GM12878 (cell line): ENCODE results near the gene TSHZ1. TPM values are rescaled to one million over a fixed set of nuclear protein-coding genes. Genes with fewer than 3 reads are reported as not detected.

Experiments
- ATAC-seq: fragments of 200-7000 bp; cut with Tn5 transposase; 3 replicates; pipeline ENCODE4 v1.9.1; 2020; ENCODE audit warnings: mild to moderate bottlenecking, moderate library complexity
- BruUV-seq: library from RNA; stranded (reverse); fragments of 400-500 nt; replicated peaks from 2 replicates; lab custom pipeline; 2021; lab: Mats Ljungman, UMichigan
- CTCF ChIA-PET: fragments of 300-600 bp; sonication (Branson Sonifier 250); formaldehyde crosslinking; extraction: SDS; loops from one replicate; lab custom pipeline; 2021; ENCODE audit warnings: inconsistent platforms; lab: Yijun Ruan, JAX
- POLR2A ChIA-PET: fragments of 350-600 bp; formaldehyde crosslinking; extraction: SDS; loops from one replicate; lab custom pipeline; 2021; ENCODE audit warnings: inconsistent platforms; lab: Charles Lee
- RAD21 ChIA-PET: fragments of 300-600 bp; sonication (Branson Sonifier 250); formaldehyde crosslinking; loops from one replicate; lab custom pipeline; 2023; ENCODE audit warnings: antibody characterized with exemption; ENCODE audit not compliant: unreplicated experiment; lab: Charles Lee
- SMC1A ChIA-PET: fragments of 300-600 bp; sonication (Branson Sonifier 250); formaldehyde crosslinking; loops from one replicate; lab custom pipeline; 2023; ENCODE audit not compliant: unreplicated experiment, uncharacterized antibody; lab: Charles Lee
- DNase-seq: peaks from one replicate; pipeline ENCODE4 v3.0.0-alpha.2; 2011; ENCODE audit warnings: low read depth, low spot score
- FAIRE-seq: peaks from 3 replicates; lab custom pipeline; 2011; peaks lifted over from hg19 to GRCh38; lab: Jason Lieb, UNC
- H2AFZ ChIP-seq: 2 replicates; pipeline ENCODE4 v1.6.0; 2011; ENCODE audit warnings: low read depth, low read length, control low read depth; ENCODE audit not compliant: control insufficient read depth
- H3K27ac ChIP-seq: 2 replicates; pipeline ENCODE4 v1.5.1; 2011; ENCODE audit warnings: control low read depth; ENCODE audit not compliant: control insufficient read depth, insufficient read depth
- H3K27me3 ChIP-seq, 2 experiments: replicated peaks in 1 of 2; 2 replicates each; pipeline versions ENCODE4 v1.6.0 to v1.6.1; 2011; ENCODE audit warnings: low read length in 1 of 2; ENCODE audit not compliant: control insufficient read depth in 2 of 2, insufficient read depth in 2 of 2
- H3K36me3 ChIP-seq, 2 experiments: 2 replicates each; pipeline ENCODE4 v1.5.1; 2011; ENCODE audit warnings: low read length in 1 of 2; ENCODE audit not compliant: control insufficient read depth in 2 of 2, insufficient read depth in 2 of 2
- H3K4me1 ChIP-seq: 2 replicates; pipeline ENCODE4 v1.6.1; 2011; ENCODE audit warnings: mild to moderate bottlenecking, low read length, moderate library complexity, mixed read lengths; ENCODE audit not compliant: control insufficient read depth, insufficient read depth
- H3K4me2 ChIP-seq: 2 replicates; pipeline ENCODE4 v1.6.0; 2011; ENCODE audit warnings: control low read depth; ENCODE audit not compliant: control insufficient read depth, insufficient read depth
- H3K4me3 ChIP-seq: fragments of 200-600 bp; sonication (generic); 2 replicates; pipeline ENCODE4 v1.5.1; 2016
- H3K79me2 ChIP-seq: 2 replicates; pipeline ENCODE4 v1.6.0; 2011; ENCODE audit warnings: low read length; ENCODE audit not compliant: control insufficient read depth, insufficient read depth
- H3K9ac ChIP-seq: 2 replicates; pipeline ENCODE4 v1.8.0; 2011; ENCODE audit warnings: low read length, control low read depth, mixed read lengths; ENCODE audit not compliant: control insufficient read depth, insufficient read depth
- H3K9me3 ChIP-seq: replicated peaks from 3 replicates; pipeline ENCODE4 v1.5.1; 2011; ENCODE audit warnings: mild to moderate bottlenecking, low read length; ENCODE audit not compliant: control insufficient read depth, insufficient read depth
- H4K20me1 ChIP-seq: 2 replicates; pipeline ENCODE4 v1.6.0; 2011; ENCODE audit not compliant: control insufficient read depth, insufficient read depth
- NR2C1 ChIP-seq: fragments of 450-650 bp; IDR thresholded peaks from 2 replicates; pipeline ENCODE4 v1.6.1; 2017; ENCODE audit warnings: antibody characterized with exemption, mild to moderate bottlenecking, moderate library complexity
- NR2C2 ChIP-seq: IDR thresholded peaks from 2 replicates; pipeline ENCODE4 v1.6.1; 2011; ENCODE audit warnings: borderline replicate concordance, low read depth; ENCODE audit not compliant: control insufficient read depth, insufficient read length
- SREBF2 ChIP-seq: IDR thresholded peaks from 2 replicates; pipeline ENCODE4 v1.6.1; 2012; ENCODE audit warnings: mild to moderate bottlenecking, low read length
- TCF7 ChIP-seq: IDR thresholded peaks from 2 replicates; pipeline ENCODE4 v1.6.1; 2014; ENCODE audit warnings: antibody characterized with exemption, borderline replicate concordance
- ZBTB40 ChIP-seq: fragments of 450-650 bp; IDR thresholded peaks from 2 replicates; pipeline ENCODE4 v1.6.1; 2016; ENCODE audit warnings: mild to moderate bottlenecking, moderate library complexity, borderline replicate concordance
- ZNF217 ChIP-seq: fragments of 450-650 bp; IDR thresholded peaks from 2 replicates; pipeline ENCODE4 v1.6.1; 2017; ENCODE audit warnings: antibody characterized with exemption, mild to moderate bottlenecking
- ZNF687 ChIP-seq: fragments of 450-650 bp; IDR thresholded peaks from 2 replicates; pipeline ENCODE4 v1.6.1; 2017; ENCODE audit warnings: mild to moderate bottlenecking, moderate library complexity
- ZZZ3 ChIP-seq: IDR thresholded peaks from 2 replicates; pipeline ENCODE4 v1.6.1; 2011; ENCODE audit warnings: low read depth; ENCODE audit not compliant: control insufficient read depth, insufficient read length
- WGBS: methylation state at CpG from one replicate; pipeline ENCODE4 v1.1.6; 2016; ENCODE audit warnings: low lambda C conversion rate; ENCODE audit not compliant: insufficient replicate concordance, insufficient coverage; ENCODE audit errors: missing lambda C conversion rate; 5-methylcytosine and 5-hydroxymethylcytosine counted together
- in situ Hi-C: fragments of 300-500 bp; cut with MboI; formaldehyde crosslinking; loops from 9 replicates; pipeline ENCODE4 v1.14.3; 2018; ENCODE audit warnings: mixed read lengths
- intact Hi-C: fragments of 100-400 bp; cut with micrococcal nuclease; formaldehyde crosslinking; loops from one replicate; pipeline ENCODE4 v1.14.2; 2022; ENCODE audit not compliant: unreplicated experiment
- polyA plus RNA-seq, 11 experiments: library from polyadenylated mRNA; depleted of rRNA in 4 of 11; unstranded in 6 of 11; stranded (reverse) in 5 of 11; fragments of >200 nt; fragmentation: Nextera tagmentation in 4 of 11; fragmentation: Illumina TruSeq in 1 of 11; extraction: Ambion mirVana in 4 of 11; extraction: Trizol in 1 of 11; gene quantifications; 1 replicate in 1 of 11; 2 replicates in 10 of 11; pipeline versions ENCODE4 v1.2.1 to v1.2.3, GENCODE V29; 2011 to 2016; ENCODE audit warnings: inconsistent platforms in 2 of 11, missing spikeins in 2 of 11, low read depth in 1 of 11
- total RNA-seq, 4 experiments: library from RNA; depleted of rRNA in 3 of 4; stranded (reverse); fragments of >200 nt in 3 of 4; fragmentation: Illumina TruSeq in 1 of 4; extraction: Trizol in 1 of 4; gene quantifications; 2 replicates each; pipeline versions ENCODE4 v1.2.1 to v1.2.3, GENCODE V29; 2013 to 2021
- TF ChIP-seq, protein P1 (sequence below): IDR thresholded peaks from 2 replicates; pipeline ENCODE4 v1.6.1; 2012; ENCODE audit warnings: low read length, inconsistent platforms

The TSHZ1 gene
- total and polyA plus RNA-seq, 10 of the 15 experiments (the other 5 are each of a cell fraction or from before 2014, with no cell fraction given) = 2.2 to 15.2 (median 5.1) TPM

DNA sequence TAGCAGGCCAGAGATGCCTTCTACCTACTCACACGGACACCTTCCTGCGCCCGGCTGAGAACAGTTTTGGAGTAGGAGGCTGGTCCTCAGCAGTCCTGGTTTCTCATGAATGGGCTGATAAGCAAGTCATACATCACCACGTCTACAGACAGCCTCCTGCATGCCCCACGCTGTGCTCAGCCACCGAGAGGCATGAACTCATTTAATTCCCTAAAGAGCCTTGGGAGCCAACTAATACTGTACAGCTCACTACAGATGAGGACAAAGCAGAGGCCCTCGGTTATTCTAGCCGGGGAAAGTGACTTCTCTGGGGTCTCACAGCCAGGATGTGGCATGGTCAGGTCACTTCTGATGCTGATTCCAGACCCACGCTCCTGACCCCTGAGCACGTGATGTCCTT is 105.6 kb downstream of the TSHZ1 start (continued):
- TF ChIP-seq ZZZ3 (no peak), SREBF2 (no peak), NR2C2 (no peak), ZNF217 (no peak)
- TF ChIP-seq, protein P1, sequence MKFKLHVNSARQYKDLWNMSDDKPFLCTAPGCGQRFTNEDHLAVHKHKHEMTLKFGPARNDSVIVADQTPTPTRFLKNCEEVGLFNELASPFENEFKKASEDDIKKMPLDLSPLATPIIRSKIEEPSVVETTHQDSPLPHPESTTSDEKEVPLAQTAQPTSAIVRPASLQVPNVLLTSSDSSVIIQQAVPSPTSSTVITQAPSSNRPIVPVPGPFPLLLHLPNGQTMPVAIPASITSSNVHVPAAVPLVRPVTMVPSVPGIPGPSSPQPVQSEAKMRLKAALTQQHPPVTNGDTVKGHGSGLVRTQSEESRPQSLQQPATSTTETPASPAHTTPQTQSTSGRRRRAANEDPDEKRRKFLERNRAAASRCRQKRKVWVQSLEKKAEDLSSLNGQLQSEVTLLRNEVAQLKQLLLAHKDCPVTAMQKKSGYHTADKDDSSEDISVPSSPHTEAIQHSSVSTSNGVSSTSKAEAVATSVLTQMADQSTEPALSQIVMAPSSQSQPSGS = no peak
- TF ChIP-seq, all 136 proteins: peak for 0

- ChIA-PET RAD21 (no interaction called here), POLR2A (no interaction called here), CTCF (no interaction called here), SMC1A (no interaction called here)
- no TSS peak for BruUV-seq
- Histone ChIP-seq H3K4me2 (no peak overlapping the region), H3K9me3 (no peaks in the 10 kb centered on the region; the same call in 2 of the 3 replicates), H3K27me3 (no peaks in the 10 kb centered on the region), H3K4me3 (no peak overlapping the region), H3K27ac (no peak overlapping the region), H3K36me3 (no peaks in the 10 kb centered on the region), H4K20me1 (no peaks in the 10 kb centered on the region), H3K4me1 (no peaks in the 10 kb centered on the region), H3K79me2 (no peaks in the 10 kb centered on the region), H3K9ac (no peak overlapping the region), H2AFZ (no peak overlapping the region)
- FAIRE-seq (no peak), DNase-seq (no peak), ATAC-seq (no peak)
- intact Hi-C loops = no loop called here
- in situ Hi-C loops = no loop called here
- no peak for TF ChIP-seq TCF7
- no peak for TF ChIP-seq ZBTB40
- TF ChIP-seq NR2C1 = no peak
- no peak for TF ChIP-seq ZNF687
- WGBS = 50% methylated on average over 8 of the region's 8 CpGs
These were observed 106.2 kb downstream of the TSHZ1 start for GRCh38 chr18:75316826-75317225.
